Stomach (tissue), 8 donors: Measurements from ENCODE around the gene OSGEPL1. TPM values are rescaled to one million over a fixed set of nuclear protein-coding genes. Genes with fewer than 3 reads are reported as not detected.

Experiments
- polyA plus RNA-seq, 3 donors: library from polyadenylated mRNA; stranded (reverse); fragments of 200-250 nt; gene quantifications; one replicate each; pipeline ENCODE4 v1.2.3, GENCODE V29; 2013
- total RNA-seq, 5 donors: library from RNA; depleted of rRNA; stranded (reverse); fragments of >200 nt; gene quantifications; one replicate each; pipeline versions ENCODE4 v1.1.0 to v1.2.3, GENCODE V29; 2014 to 2016
- donor health status: healthy with polysubstance abuse.
- donor health status: Bipolar disorder and iron deficiency.
- donor health status: healthy.

The OSGEPL1 gene
- total and polyA plus RNA-seq, 8 donors: 1.3 to 9.0 (median 4.0) TPM; not detected in 1

Other genes starting within 250 kb of the OSGEPL1 start
- gene SLC40A1, start 182.0 kb downstream of the OSGEPL1 start, total RNA-seq: 100 to 1,000 TPM in 3 of 5 donors, 10 to 100 TPM in 2; 60.7 to 147 (median 104) TPM
- 10 to 100 TPM; 21.3 to 72.3 (median 65.5) TPM for gene SLC40A1, start 182.0 kb downstream of the OSGEPL1 start, polyA plus RNA-seq
- gene ASNSD1, start 101.3 kb downstream of the OSGEPL1 start, total RNA-seq: 100 to 1,000 TPM in 1 of 5 donors, 10 to 100 TPM in 4; 12.3 to 143 (median 33.3) TPM
- 10 to 100 TPM; 29.0 to 37.7 (median 37.1) TPM for gene ASNSD1, start 101.3 kb downstream of the OSGEPL1 start, polyA plus RNA-seq
- 10 to 100 TPM in 2 of 5 donors, 1 to 10 TPM in 3; 2.0 to 26.8 (median 8.2) TPM for gene ANKAR, start 88.1 kb downstream of the OSGEPL1 start, total RNA-seq
- 1 to 10 TPM; 2.1 to 6.6 (median 2.2) TPM for gene ANKAR, start 88.1 kb downstream of the OSGEPL1 start, polyA plus RNA-seq
- 100 to 1,000 TPM in 2 of 5 donors, 10 to 100 TPM in 3; 25.8 to 115 (median 75.9) TPM for gene ORMDL1, start 21.5 kb upstream of the OSGEPL1 start, total RNA-seq
- 10 to 100 TPM; 25.2 to 70.6 (median 26.3) TPM for gene ORMDL1, start 21.5 kb upstream of the OSGEPL1 start, polyA plus RNA-seq
- 10 to 100 TPM; 12.2 to 40.8 (median 19.8) TPM for gene PMS1, start 21.7 kb upstream of the OSGEPL1 start, total RNA-seq
- 1 to 10 TPM; 4.0 to 7.6 (median 6.0) TPM for gene PMS1, start 21.7 kb upstream of the OSGEPL1 start, polyA plus RNA-seq